Measurements from ENCODE around the gene ATF3.

ATF3 gene

GRCh38 chr1:212581034-212581433 is 27.5 kb upstream of the ATF3 start:
- H3K9ac ChIP-seq (ENCODE audit: low read depth, low read length): no peak overlapping the region
- no peaks in the 10 kb centered on the region for H3K36me3 ChIP-seq (ENCODE audit: insufficient read depth, low read length)
- peaks cover 11% of the 10 kb centered on the region for H3K4me1 ChIP-seq (ENCODE audit: insufficient read depth, low read length)
- no peaks in the 10 kb centered on the region for H3K9me3 ChIP-seq (ENCODE audit: control insufficient read depth, insufficient read depth, low read length)

GRCh38 chr1:212582291-212582690 is 26.3 kb upstream of the ATF3 start:
- peaks cover 19% of the 10 kb centered on the region for H3K4me1 ChIP-seq (ENCODE audit: insufficient read depth, low read length)

GRCh38 chr1:212582808-212583615 is 25.5 kb upstream of the ATF3 start:
- Histone ChIP-seq H3K4me1 (ENCODE audit: insufficient read depth, low read length) (peaks cover 24% of the 10 kb centered on the region), H3K36me3 (ENCODE audit: insufficient read depth, low read length) (no peaks in the 10 kb centered on the region), H3K9me3 (ENCODE audit: control insufficient read depth, insufficient read depth, low read length) (no peaks in the 10 kb centered on the region), H3K9ac (ENCODE audit: low read depth, low read length) (no peak overlapping the region)

More at GRCh38 chr1:212582291-212582690, 26.3 kb upstream of the ATF3 start:
- no peak overlapping the region for H3K9ac ChIP-seq (ENCODE audit: low read depth, low read length)
- no peaks in the 10 kb centered on the region for H3K9me3 ChIP-seq (ENCODE audit: control insufficient read depth, insufficient read depth, low read length)
- no peaks in the 10 kb centered on the region for H3K36me3 ChIP-seq (ENCODE audit: insufficient read depth, low read length)

- H3K9me3 ChIP-seq (ENCODE audit: control insufficient read depth, insufficient read depth, low read length): no peaks in the 10 kb centered on the region
- H3K36me3 ChIP-seq (ENCODE audit: insufficient read depth, low read length): no peaks in the 10 kb centered on the region
- no peak overlapping the region for H3K9ac ChIP-seq (ENCODE audit: low read depth, low read length)
- peaks cover 24% of the 10 kb centered on the region for H3K4me1 ChIP-seq (ENCODE audit: insufficient read depth, low read length)
Observed at GRCh38 chr1:212583643-212584042, 24.9 kb upstream of the ATF3 start.

- peaks cover 24% of the 10 kb centered on the region for H3K4me1 ChIP-seq (ENCODE audit: insufficient read depth, low read length)
- H3K9ac ChIP-seq (ENCODE audit: low read depth, low read length): no peak overlapping the region
- no peaks in the 10 kb centered on the region for H3K9me3 ChIP-seq (ENCODE audit: control insufficient read depth, insufficient read depth, low read length)
- H3K36me3 ChIP-seq (ENCODE audit: insufficient read depth, low read length): no peaks in the 10 kb centered on the region
Observed at GRCh38 chr1:212584092-212584886, 24.3 kb upstream of the ATF3 start.

- no peaks in the 10 kb centered on the region for H3K9me3 ChIP-seq (ENCODE audit: control insufficient read depth, insufficient read depth, low read length)
- no peaks in the 10 kb centered on the region for H3K36me3 ChIP-seq (ENCODE audit: insufficient read depth, low read length)
- no peak overlapping the region for H3K9ac ChIP-seq (ENCODE audit: low read depth, low read length)
- H3K4me1 ChIP-seq (ENCODE audit: insufficient read depth, low read length): peaks cover 19% of the 10 kb centered on the region
Observed at GRCh38 chr1:212585210-212585609, 23.4 kb upstream of the ATF3 start.

GRCh38 chr1:212586206-212587015 is 22.1 kb upstream of the ATF3 start:
- Histone ChIP-seq H3K9me3 (ENCODE audit: control insufficient read depth, insufficient read depth, low read length) (no peaks in the 10 kb centered on the region), H3K9ac (ENCODE audit: low read depth, low read length) (no peak overlapping the region), H3K36me3 (ENCODE audit: insufficient read depth, low read length) (no peaks in the 10 kb centered on the region), H3K4me1 (ENCODE audit: insufficient read depth, low read length) (peaks cover 19% of the 10 kb centered on the region)

GRCh38 chr1:212587016-212587887 is 21.3 kb upstream of the ATF3 start:
- H3K9me3 ChIP-seq (ENCODE audit: control insufficient read depth, insufficient read depth, low read length): no peaks in the 10 kb centered on the region
- H3K9ac ChIP-seq (ENCODE audit: low read depth, low read length): no peak overlapping the region
- H3K36me3 ChIP-seq (ENCODE audit: insufficient read depth, low read length): no peaks in the 10 kb centered on the region
- peaks cover 17% of the 10 kb centered on the region for H3K4me1 ChIP-seq (ENCODE audit: insufficient read depth, low read length)

- no peaks in the 10 kb centered on the region for H3K9me3 ChIP-seq (ENCODE audit: control insufficient read depth, insufficient read depth, low read length)
- no peaks in the 10 kb centered on the region for H3K36me3 ChIP-seq (ENCODE audit: insufficient read depth, low read length)
- no peak overlapping the region for H3K9ac ChIP-seq (ENCODE audit: low read depth, low read length)
- peaks cover 13% of the 10 kb centered on the region for H3K4me1 ChIP-seq (ENCODE audit: insufficient read depth, low read length)
Observed at GRCh38 chr1:212587888-212588510, 20.6 kb upstream of the ATF3 start.

GRCh38 chr1:212589446-212589845 is 19.1 kb upstream of the ATF3 start:
- Histone ChIP-seq H3K9ac (ENCODE audit: low read depth, low read length) (no peak overlapping the region), H3K4me1 (ENCODE audit: insufficient read depth, low read length) (peaks cover 13% of the 10 kb centered on the region), H3K36me3 (ENCODE audit: insufficient read depth, low read length) (no peaks in the 10 kb centered on the region), H3K9me3 (ENCODE audit: control insufficient read depth, insufficient read depth, low read length) (no peaks in the 10 kb centered on the region)

- H3K9me3 ChIP-seq (ENCODE audit: control insufficient read depth, insufficient read depth, low read length): no peaks in the 10 kb centered on the region
- H3K4me1 ChIP-seq (ENCODE audit: insufficient read depth, low read length): peaks cover 30% of the 10 kb centered on the region
- H3K9ac ChIP-seq (ENCODE audit: low read depth, low read length): no peak overlapping the region
- no peaks in the 10 kb centered on the region for H3K36me3 ChIP-seq (ENCODE audit: insufficient read depth, low read length)
Observed at GRCh38 chr1:212591922-212592321, 16.6 kb upstream of the ATF3 start.

- H3K36me3 ChIP-seq (ENCODE audit: insufficient read depth, low read length): no peaks in the 10 kb centered on the region
- no peak overlapping the region for H3K9ac ChIP-seq (ENCODE audit: low read depth, low read length)
- H3K4me1 ChIP-seq (ENCODE audit: insufficient read depth, low read length): peaks cover 22% of the 10 kb centered on the region
- no peaks in the 10 kb centered on the region for H3K9me3 ChIP-seq (ENCODE audit: control insufficient read depth, insufficient read depth, low read length)
Observed at GRCh38 chr1:212593821-212594251, 14.7 kb upstream of the ATF3 start.

- no peak overlapping the region for H3K9ac ChIP-seq (ENCODE audit: low read depth, low read length)
- H3K4me1 ChIP-seq (ENCODE audit: insufficient read depth, low read length): peaks cover 22% of the 10 kb centered on the region
- no peaks in the 10 kb centered on the region for H3K36me3 ChIP-seq (ENCODE audit: insufficient read depth, low read length)
- H3K9me3 ChIP-seq (ENCODE audit: control insufficient read depth, insufficient read depth, low read length): no peaks in the 10 kb centered on the region
Observed at GRCh38 chr1:212594640-212595039, 13.9 kb upstream of the ATF3 start.
